ENCODE measurements around the gene FPR3. TPM values are rescaled to one million over a fixed set of nuclear protein-coding genes. Genes with fewer than 3 reads are reported as not detected.

FPR3 gene, protein sequence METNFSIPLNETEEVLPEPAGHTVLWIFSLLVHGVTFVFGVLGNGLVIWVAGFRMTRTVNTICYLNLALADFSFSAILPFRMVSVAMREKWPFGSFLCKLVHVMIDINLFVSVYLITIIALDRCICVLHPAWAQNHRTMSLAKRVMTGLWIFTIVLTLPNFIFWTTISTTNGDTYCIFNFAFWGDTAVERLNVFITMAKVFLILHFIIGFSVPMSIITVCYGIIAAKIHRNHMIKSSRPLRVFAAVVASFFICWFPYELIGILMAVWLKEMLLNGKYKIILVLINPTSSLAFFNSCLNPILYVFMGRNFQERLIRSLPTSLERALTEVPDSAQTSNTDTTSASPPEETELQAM
- total RNA-seq: 0.44 and 0.51 TPM in 2 replicates
- 0.09 TPM for total RNA-seq (2013)
- not detected in 2 replicates for polyA plus RNA-seq
- polyA minus RNA-seq: 0.14 TPM in 1 of 2 replicates, not detected in the other

DNA sequence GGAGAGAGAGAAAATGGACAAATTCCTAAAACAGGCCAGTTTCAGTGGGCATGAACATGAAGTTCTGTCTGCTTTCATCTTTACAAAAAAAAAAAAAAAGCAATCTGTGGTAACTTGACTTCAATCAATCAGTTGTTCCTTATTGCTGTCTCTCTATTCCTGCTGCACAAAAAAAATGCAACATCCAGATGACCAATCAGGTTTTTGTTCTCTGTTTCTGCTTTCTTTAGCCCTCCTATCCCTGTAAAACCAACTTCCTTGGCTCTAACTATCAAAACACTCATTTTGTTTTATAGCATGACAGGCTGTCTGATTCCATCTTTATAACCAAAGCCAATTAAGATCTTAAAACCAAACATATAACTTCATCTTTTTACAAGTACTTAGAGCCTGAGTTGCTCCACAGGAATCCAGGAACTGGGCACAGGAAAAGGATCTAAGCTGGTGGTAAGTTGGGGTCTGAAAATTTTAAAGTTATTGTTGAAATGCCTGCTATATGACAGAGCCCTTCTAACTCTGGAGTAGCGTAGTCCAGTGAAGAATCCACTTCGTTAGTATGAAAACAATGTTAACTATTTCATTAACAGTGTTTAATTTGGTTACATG, at the start of gene FPR3:
Gene FPR3 (plus strand): TSS at position 273 of the 606 bp plus-strand sequence. CDS start 28,592 bp downstream, outside the sequence.
- ChIA-PET CTCF (interaction anchor here (0.7 kb wide), 1 partner anchor 57 kb away, joined by 5 read pairs; no protein-coding TSS in a partner anchor), POLR2A (no interaction called here)
- no peak within 1 kb of the TSS for H3K9ac ChIP-seq (ENCODE audit: low read length)
- H3K27me3 Mint-ChIP-seq: peaks cover 17% of the 10 kb centered on the region
- no peaks in the 10 kb centered on the region for H4K20me1 ChIP-seq (ENCODE audit: control insufficient read depth, insufficient read depth, low read length, poor library complexity, severe bottlenecking)
- H3K79me2 ChIP-seq (ENCODE audit: control insufficient read depth, insufficient read depth, low read length): no peaks in the 10 kb centered on the region
- TF ChIP-seq, protein P1, sequence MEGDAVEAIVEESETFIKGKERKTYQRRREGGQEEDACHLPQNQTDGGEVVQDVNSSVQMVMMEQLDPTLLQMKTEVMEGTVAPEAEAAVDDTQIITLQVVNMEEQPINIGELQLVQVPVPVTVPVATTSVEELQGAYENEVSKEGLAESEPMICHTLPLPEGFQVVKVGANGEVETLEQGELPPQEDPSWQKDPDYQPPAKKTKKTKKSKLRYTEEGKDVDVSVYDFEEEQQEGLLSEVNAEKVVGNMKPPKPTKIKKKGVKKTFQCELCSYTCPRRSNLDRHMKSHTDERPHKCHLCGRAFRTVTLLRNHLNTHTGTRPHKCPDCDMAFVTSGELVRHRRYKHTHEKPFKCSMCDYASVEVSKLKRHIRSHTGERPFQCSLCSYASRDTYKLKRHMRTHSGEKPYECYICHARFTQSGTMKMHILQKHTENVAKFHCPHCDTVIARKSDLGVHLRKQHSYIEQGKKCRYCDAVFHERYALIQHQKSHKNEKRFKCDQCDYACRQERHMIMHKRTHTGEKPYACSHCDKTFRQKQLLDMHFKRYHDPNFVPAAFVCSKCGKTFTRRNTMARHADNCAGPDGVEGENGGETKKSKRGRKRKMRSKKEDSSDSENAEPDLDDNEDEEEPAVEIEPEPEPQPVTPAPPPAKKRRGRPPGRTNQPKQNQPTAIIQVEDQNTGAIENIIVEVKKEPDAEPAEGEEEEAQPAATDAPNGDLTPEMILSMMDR (IDR thresholded peaks at IDR 0.05): no peak
- no peak for TF ChIP-seq EZH2 (IDR thresholded peaks at IDR 0.05; ENCODE audit: borderline replicate concordance, insufficient read depth, low read depth, low read length, poor library complexity, severe bottlenecking)
- H3K4me3 Mint-ChIP-seq: no peak within 1 kb of the TSS
- H2AFZ ChIP-seq (ENCODE audit: insufficient read depth, low read depth, low read length, poor library complexity, severe bottlenecking): no peak within 1 kb of the TSS
- no peak within 1 kb of the TSS for H3K27ac Mint-ChIP-seq
- intact Hi-C loops (cut with micrococcal nuclease): no loop called here
- no peaks in the 10 kb centered on the region for H3K4me1 Mint-ChIP-seq
- no peaks in the 10 kb centered on the region for H3K36me3 ChIP-seq (replicated peaks in 1 of 2; ENCODE audit: control extremely low read depth in 1 of 2, control insufficient read depth in 1 of 2, extremely low read depth in 1 of 2, insufficient read depth in 2 of 2, low read length in 1 of 2)
- peaks cover 5% of the 10 kb centered on the region for H3K9me3 Mint-ChIP-seq (ENCODE audit: insufficient read depth)
- no peak within 1 kb of the TSS for H3K4me2 ChIP-seq (replicated peaks; ENCODE audit: low read depth, low read length, poor library complexity, severe bottlenecking)
- no peak within 1 kb of the TSS for H3K4me3 ChIP-seq (ENCODE audit: control extremely low read depth in 1 of 5, extremely low read depth in 1 of 5, insufficient read depth in 1 of 5, low read depth in 2 of 5, low read length in 4 of 5)
- DNase-seq: no peak
- no peaks in the 10 kb centered on the region for H3K27me3 ChIP-seq (replicated peaks in 1 of 4; ENCODE audit: control extremely low read depth in 1 of 4, control insufficient read depth in 3 of 4, insufficient read depth in 4 of 4, low read length in 3 of 4)
- no peak for ATAC-seq (ENCODE audit: low read depth)
- peaks cover 0 to 21% (median 0%) of the 10 kb centered on the region in 3 donors for H3K9me3 ChIP-seq (ENCODE audit: control extremely low read depth in 1 of 3, control insufficient read depth in 2 of 3, insufficient read depth in 1 of 3, low read length in 2 of 3)
- H3K27ac ChIP-seq (ENCODE audit: low read length in 2 of 2): no peak within 1 kb of the TSS
- WGBS (ENCODE audit: insufficient coverage): no CpG with 5 or more reads among the region's 2 CpGs
- H3K4me1 ChIP-seq (ENCODE audit: control insufficient read depth in 2 of 2, insufficient read depth in 2 of 2, low read length in 2 of 2): no peaks in the 10 kb centered on the region

DNA sequence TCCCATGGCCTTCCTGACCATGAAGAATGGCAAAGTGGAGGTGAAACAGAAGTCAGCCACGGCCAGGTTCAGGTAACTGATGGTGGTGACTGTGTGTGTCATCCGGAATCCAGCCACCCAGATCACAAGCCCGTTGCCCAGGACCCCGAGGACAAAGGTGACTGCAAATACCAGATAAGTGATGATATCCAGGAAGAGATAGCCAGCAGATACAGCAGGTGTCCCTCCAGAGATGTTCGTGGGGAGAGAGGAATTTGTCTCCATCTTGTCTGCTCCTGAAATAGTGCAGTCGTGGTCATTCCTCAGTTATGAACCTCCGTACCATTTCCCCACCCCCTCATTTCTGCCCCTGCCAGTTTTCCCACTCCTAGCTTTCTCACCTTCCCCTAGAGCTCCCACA, 48.2 kb upstream of the FPR3 start:
- no peak overlapping the region for H2AFZ ChIP-seq (ENCODE audit: insufficient read depth, low read depth, low read length, poor library complexity, severe bottlenecking)
- no peak overlapping the region for H3K27ac ChIP-seq (ENCODE audit: low read length in 2 of 2)
- ATAC-seq (ENCODE audit: low read depth) (no peak), DNase-seq (no peak)
- H3K9me3 ChIP-seq (ENCODE audit: control extremely low read depth in 1 of 3, control insufficient read depth in 2 of 3, insufficient read depth in 1 of 3, low read length in 2 of 3): peaks cover 0 to 4% (median 1%) of the 10 kb centered on the region in 3 donors
- no peak overlapping the region for H3K4me2 ChIP-seq (replicated peaks; ENCODE audit: low read depth, low read length, poor library complexity, severe bottlenecking)
- 80% methylated on average over 6 of the region's 7 CpGs for WGBS (ENCODE audit: insufficient coverage)
- peaks cover 0 to 2% of the 10 kb centered on the region in 2 donors for H3K4me1 ChIP-seq (ENCODE audit: control insufficient read depth in 2 of 2, insufficient read depth in 2 of 2, low read length in 2 of 2)
- H3K27me3 Mint-ChIP-seq: peaks cover 10% of the 10 kb centered on the region
- H3K79me2 ChIP-seq (ENCODE audit: control insufficient read depth, insufficient read depth, low read length): no peaks in the 10 kb centered on the region
- intact Hi-C loops (cut with micrococcal nuclease): no loop called here
- no peak for TF ChIP-seq EZH2 (IDR thresholded peaks at IDR 0.05; ENCODE audit: borderline replicate concordance, insufficient read depth, low read depth, low read length, poor library complexity, severe bottlenecking)
- TF ChIP-seq, protein P1 (IDR thresholded peaks at IDR 0.05): no peak
- no peak overlapping the region for H3K4me3 Mint-ChIP-seq
- no peak overlapping the region for H3K4me3 ChIP-seq (ENCODE audit: control extremely low read depth in 1 of 5, extremely low read depth in 1 of 5, insufficient read depth in 1 of 5, low read depth in 2 of 5, low read length in 4 of 5)
- ChIA-PET POLR2A (no interaction called here), CTCF (no interaction called here)
- H3K9ac ChIP-seq (ENCODE audit: low read length): no peak overlapping the region
- H3K27ac Mint-ChIP-seq: no peak overlapping the region
- no peaks in the 10 kb centered on the region for H3K9me3 Mint-ChIP-seq (ENCODE audit: insufficient read depth)
- no peaks in the 10 kb centered on the region for H3K36me3 ChIP-seq (replicated peaks in 1 of 2; ENCODE audit: control extremely low read depth in 1 of 2, control insufficient read depth in 1 of 2, extremely low read depth in 1 of 2, insufficient read depth in 2 of 2, low read length in 1 of 2)
- H3K4me1 Mint-ChIP-seq: peaks cover 8% of the 10 kb centered on the region
- peaks cover 0 to 6% (median 0%) of the 10 kb centered on the region in 4 experiments for H3K27me3 ChIP-seq (replicated peaks in 1 of 4; ENCODE audit: control extremely low read depth in 1 of 4, control insufficient read depth in 3 of 4, insufficient read depth in 4 of 4, low read length in 3 of 4)
- H4K20me1 ChIP-seq (ENCODE audit: control insufficient read depth, insufficient read depth, low read length, poor library complexity, severe bottlenecking): no peaks in the 10 kb centered on the region
